NCI-H187 treated with DMSO at 0.1 percent for 48 hours (cell line): ENCODE results near the gene BATF2.

Source experiments
- DNase-seq: peaks from one replicate; lab custom pipeline; 2025; lab: John Stamatoyannopoulos, UW

BATF2 gene

DNA sequence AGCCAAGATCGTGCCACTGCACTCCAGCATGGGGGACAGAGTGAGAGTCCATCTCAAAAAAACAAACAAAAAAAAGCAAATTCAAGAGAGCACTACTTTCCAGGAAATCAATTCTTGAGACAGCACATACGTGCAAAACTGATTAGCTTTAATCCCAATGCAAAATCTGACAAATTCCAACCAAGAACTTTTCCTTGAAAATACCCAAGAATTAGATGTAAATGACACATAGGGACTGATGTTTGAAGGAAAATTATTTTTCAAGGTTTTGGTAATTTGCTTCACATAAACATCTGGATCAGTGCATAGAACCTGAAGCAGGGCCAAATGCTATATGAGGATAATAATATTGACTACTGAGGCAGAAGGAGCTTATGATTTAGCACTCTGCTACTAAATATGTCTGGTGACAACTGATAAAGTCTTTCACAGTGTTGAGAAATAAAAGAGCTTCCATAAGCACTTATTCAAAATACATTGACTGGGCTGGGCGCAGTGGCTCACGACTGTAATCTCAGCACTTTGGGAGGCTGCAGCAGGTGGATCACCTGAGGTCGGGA, 33.6 kb downstream of the BATF2 start:
- DNase-seq = no peak

- DNase-seq = no peak
These were observed 36.1 kb downstream of the BATF2 start for GRCh38 chr11:64960719-64961118.

DNA sequence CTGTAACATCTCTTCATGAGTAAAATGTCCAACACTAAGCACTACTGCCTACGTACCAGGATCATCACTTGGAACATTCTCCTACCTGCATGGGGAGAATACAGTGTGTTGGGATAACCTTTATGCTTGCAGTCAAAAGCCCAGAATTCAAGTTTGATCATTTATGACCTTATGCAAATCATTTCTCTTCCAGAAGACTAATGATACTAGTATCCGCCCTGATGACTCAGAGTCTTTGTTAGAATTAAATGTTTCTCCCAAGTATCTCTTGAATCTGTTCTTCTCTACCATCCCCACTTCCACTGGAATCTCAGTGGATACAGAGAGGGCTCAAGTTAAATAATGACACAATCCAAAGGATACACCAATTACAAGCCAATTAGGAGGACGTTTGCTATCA, 37.3 kb downstream of the BATF2 start:
- DNase-seq = no peak

GRCh38 chr11:64954201-64954600, 42.6 kb downstream of the BATF2 start:
- no peak for DNase-seq

DNA sequence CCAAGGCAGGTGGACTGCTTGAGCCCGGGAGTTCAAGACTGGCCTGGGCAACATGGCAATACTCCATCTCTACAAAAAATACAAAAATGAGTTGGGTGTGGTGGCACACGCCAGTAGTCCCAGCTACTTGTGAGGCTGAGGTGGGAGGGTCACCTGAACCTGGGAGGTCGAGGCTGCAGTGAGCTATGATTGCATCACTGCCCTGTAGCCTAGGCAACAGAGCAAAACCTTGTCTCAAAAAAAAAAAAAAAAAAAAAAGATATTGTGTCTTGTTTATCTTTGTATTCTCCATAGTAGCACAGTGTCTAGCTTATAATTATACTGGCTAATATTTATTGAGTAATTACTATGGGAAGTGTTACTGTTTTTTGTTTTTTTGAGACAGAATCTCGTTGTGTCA, 45.2 kb downstream of the BATF2 start:
- no peak for DNase-seq

GRCh38 chr11:64947208-64947814, 49.5 kb downstream of the BATF2 start:
- no peak for DNase-seq
